Measurements from ENCODE around the gene ARMH3. TPM values are rescaled to one million over a fixed set of nuclear protein-coding genes. Genes with fewer than 3 reads are reported as not detected.
A peak's percentile ranks its signal among the peaks of the same experiment; 100 is the strongest.

Gene ARMH3
- total RNA-seq, 1 experiment from 2014 or later, result 17.1 TPM

DNA sequence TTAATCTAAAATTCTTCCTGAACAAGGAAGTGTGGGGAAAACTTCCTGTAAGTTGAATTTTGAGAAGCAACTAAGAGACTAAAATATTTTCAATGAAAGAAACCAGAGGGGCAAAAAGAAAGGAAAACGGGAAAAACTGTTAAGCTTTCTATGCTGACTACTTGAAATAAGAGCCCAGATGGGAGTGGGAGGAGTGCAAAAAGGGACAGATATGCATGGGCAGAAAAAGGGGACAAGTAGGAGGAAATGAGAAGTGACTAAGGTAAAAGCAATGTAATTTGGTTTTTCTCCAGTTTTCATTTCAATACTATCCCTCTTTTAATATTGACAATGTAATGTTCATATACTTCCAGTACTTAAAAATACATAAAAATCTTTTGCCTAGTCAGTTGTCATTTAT is 248.8 kb downstream of the ARMH3 start:
- Mint-ChIP-seq H3K9me3 (no peaks in the 10 kb centered on the region), H3K36me3 (peaks cover 69% of the 10 kb centered on the region), H3K4me3 (no peak overlapping the region), H3K4me1 (peaks cover 3% of the 10 kb centered on the region; the same call in 1 of the 2 replicates), H3K27me3 (ENCODE audit: low read depth) (no peaks in the 10 kb centered on the region), H3K27ac (no peak overlapping the region)
- POLR2A ChIA-PET, result no interaction called here
- no peak for DNase-seq (ENCODE audit: low spot score)
- no peak for ATAC-seq
- no peak for TF ChIP-seq USF1 (CRISPR knock-in tag; IDR thresholded peaks at IDR 0.05)
- CTCF ChIA-PET, result no interaction called here

DNA sequence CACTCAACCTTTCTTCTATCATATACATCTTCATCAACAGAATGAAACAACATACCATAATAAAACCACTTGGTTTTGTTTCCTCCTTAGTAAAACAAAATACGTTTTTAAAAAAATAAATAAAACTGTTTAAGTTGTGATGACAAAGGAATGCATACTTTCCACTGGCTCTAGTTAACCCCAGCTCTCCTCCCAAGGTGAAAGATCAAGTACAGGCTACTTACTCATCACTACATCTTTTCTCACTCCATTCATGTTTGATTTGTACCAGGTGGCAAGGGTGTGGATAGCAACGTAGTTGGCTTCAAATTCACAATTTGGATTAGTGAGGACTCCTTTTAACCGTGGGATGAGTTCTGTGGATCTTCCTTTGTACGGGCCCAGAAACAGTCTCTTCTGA is 252.5 kb downstream of the ARMH3 start:
- no peaks in the 10 kb centered on the region for H3K4me1 Mint-ChIP-seq
- ATAC-seq (no peak), DNase-seq (ENCODE audit: low spot score) (no peak)
- H3K9me3 Mint-ChIP-seq, result no peaks in the 10 kb centered on the region
- no peak overlapping the region for H3K4me3 Mint-ChIP-seq
- TF ChIP-seq TP53 (CRISPR knock-in tag; IDR thresholded peaks at IDR 0.05), result no peak
- no peak for TF ChIP-seq SMAD3 (CRISPR knock-in tag; IDR thresholded peaks at IDR 0.05; ENCODE audit: borderline replicate concordance)
- TF ChIP-seq USF1 (CRISPR knock-in tag; IDR thresholded peaks at IDR 0.05), result no peak
- peaks cover 82% of the 10 kb centered on the region for H3K36me3 Mint-ChIP-seq
- no peak overlapping the region for H3K27ac Mint-ChIP-seq
- no peaks in the 10 kb centered on the region for H3K27me3 Mint-ChIP-seq (ENCODE audit: low read depth)
- ChIA-PET CTCF (interaction anchor here (0.7 to 0.8 kb wide), 2 partner anchors 38 to 195 kb away, joined by 4 to 5 read pairs; no protein-coding TSS in a partner anchor), POLR2A (interaction anchor here (0.7 kb wide), 1 partner anchor 10 kb away, joined by 5 read pairs; no protein-coding TSS in a partner anchor)

DNA sequence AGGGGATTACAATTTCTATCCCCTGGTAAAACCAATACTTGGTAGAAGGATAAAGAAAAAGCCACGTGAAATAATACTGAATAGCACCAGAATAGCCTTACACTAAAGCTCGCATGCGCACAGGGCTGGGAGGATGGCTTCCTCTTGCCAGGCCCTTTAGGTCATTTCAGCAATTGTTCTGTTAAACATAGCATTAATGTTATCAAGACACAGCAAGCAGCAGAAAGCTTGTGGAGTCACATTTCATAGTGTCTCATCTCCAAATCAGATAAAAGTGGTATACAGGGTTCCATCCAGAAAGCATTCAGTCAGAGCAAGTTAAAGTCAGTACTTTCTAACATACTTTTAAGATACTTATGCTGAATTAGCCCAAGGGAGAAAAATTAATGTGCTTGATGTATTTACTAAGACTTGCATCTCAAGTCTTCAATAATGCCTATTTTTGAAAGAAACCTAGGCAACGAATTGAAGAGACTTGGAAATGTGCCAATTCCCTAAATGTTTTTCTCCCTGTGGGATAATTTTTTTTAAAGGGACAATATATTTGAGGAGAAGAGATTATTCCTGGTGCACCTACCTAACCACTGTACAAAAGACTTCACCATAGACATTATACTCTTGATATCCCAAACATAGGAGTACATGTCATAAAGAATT is 258.4 kb downstream of the ARMH3 start:
- no peaks in the 10 kb centered on the region for H3K9me3 Mint-ChIP-seq

More for the DNA sequence above, 258.4 kb downstream of the ARMH3 start:
- Mint-ChIP-seq H3K27ac (0 out of 2 replicates have a peak overlapping the region, but pooled peaks have one; percentile 16), H3K27me3 (ENCODE audit: low read depth) (no peaks in the 10 kb centered on the region), H3K4me3 (no peak overlapping the region), H3K4me1 (no peaks in the 10 kb centered on the region), H3K36me3 (peaks cover 87% of the 10 kb centered on the region)
- no peak for ATAC-seq
- POLR2A ChIA-PET, result interaction anchor here (0.7 to 1.1 kb wide), 5 partner anchors 15 to 1295 kb away, joined by 3 to 5 read pairs (median 3); no protein-coding TSS in a partner anchor
- DNase-seq (ENCODE audit: low spot score), result no peak
- CTCF ChIA-PET, result interaction anchor here (0.8 to 2.1 kb wide), 3 partner anchors 24 to 195 kb away, joined by 3 to 5 read pairs (median 5); no protein-coding TSS in a partner anchor
- TF ChIP-seq ZNF263 (CRISPR knock-in tag; IDR thresholded peaks at IDR 0.05; ENCODE audit: low read depth) (no peak), AR (CRISPR knock-in tag; IDR thresholded peaks at IDR 0.05) (no peak), USF1 (CRISPR knock-in tag; IDR thresholded peaks at IDR 0.05) (no peak), ERG (CRISPR knock-in tag; IDR thresholded peaks at IDR 0.05) (no peak), IRF2 (CRISPR knock-in tag; IDR thresholded peaks at IDR 0.05; ENCODE audit: borderline replicate concordance, low read depth) (no peak), ZNF232 (CRISPR knock-in tag; IDR thresholded peaks at IDR 0.05) (no peak), JAZF1 (CRISPR knock-in tag; IDR thresholded peaks at IDR 0.05) (no peak), ZNF121 (CRISPR knock-in tag; IDR thresholded peaks at IDR 0.05) (no peak), ZNF219 (CRISPR knock-in tag; IDR thresholded peaks at IDR 0.05; ENCODE audit: borderline replicate concordance) (no peak), GABPB1 (CRISPR knock-in tag; IDR thresholded peaks at IDR 0.05) (no peak), TP53 (CRISPR knock-in tag; IDR thresholded peaks at IDR 0.05) (no peak), NR3C1 (CRISPR knock-in tag; conservative IDR thresholded peaks at IDR 0.05; ENCODE audit: low read depth) (no peak), PREB (CRISPR knock-in tag; IDR thresholded peaks at IDR 0.05; ENCODE audit: borderline replicate concordance) (no peak)
- TF ChIP-seq, protein P1, sequence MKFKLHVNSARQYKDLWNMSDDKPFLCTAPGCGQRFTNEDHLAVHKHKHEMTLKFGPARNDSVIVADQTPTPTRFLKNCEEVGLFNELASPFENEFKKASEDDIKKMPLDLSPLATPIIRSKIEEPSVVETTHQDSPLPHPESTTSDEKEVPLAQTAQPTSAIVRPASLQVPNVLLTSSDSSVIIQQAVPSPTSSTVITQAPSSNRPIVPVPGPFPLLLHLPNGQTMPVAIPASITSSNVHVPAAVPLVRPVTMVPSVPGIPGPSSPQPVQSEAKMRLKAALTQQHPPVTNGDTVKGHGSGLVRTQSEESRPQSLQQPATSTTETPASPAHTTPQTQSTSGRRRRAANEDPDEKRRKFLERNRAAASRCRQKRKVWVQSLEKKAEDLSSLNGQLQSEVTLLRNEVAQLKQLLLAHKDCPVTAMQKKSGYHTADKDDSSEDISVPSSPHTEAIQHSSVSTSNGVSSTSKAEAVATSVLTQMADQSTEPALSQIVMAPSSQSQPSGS (CRISPR knock-in tag; IDR thresholded peaks at IDR 0.05; ENCODE audit: borderline replicate concordance, low read depth), result no peak
- TF ChIP-seq, protein P2, sequence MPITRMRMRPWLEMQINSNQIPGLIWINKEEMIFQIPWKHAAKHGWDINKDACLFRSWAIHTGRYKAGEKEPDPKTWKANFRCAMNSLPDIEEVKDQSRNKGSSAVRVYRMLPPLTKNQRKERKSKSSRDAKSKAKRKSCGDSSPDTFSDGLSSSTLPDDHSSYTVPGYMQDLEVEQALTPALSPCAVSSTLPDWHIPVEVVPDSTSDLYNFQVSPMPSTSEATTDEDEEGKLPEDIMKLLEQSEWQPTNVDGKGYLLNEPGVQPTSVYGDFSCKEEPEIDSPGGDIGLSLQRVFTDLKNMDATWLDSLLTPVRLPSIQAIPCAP (CRISPR knock-in tag; IDR thresholded peaks at IDR 0.05), result no peak
